ENCODE results near the gene TNRC18.
"Not testable (repeated sequence)": the region's sequence is repeated elsewhere in the genome, so short reads cannot be mapped to it uniquely, and the experiment has no call there.

DNA sequence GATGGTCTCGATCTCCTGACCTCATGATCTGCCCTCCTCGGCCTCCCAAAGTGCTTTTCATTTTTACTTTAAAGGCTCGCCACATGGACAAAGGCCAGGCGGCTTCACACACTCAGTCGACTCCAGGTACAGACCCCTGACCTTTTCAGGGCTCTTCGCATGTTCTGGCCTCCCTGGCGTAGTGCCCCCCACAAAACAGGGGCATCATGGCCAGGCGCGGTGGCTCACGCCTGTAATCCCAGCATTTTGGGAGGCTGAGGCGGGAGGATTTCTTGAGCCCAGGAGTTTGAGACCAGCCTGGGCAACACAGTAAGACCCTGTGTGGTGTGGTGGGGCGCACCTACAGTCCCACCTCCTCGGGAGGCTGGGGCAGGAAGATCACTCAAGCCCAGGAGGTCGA, 48.0 kb upstream of the TNRC18 start:
- TF ChIP-seq, protein P1, sequence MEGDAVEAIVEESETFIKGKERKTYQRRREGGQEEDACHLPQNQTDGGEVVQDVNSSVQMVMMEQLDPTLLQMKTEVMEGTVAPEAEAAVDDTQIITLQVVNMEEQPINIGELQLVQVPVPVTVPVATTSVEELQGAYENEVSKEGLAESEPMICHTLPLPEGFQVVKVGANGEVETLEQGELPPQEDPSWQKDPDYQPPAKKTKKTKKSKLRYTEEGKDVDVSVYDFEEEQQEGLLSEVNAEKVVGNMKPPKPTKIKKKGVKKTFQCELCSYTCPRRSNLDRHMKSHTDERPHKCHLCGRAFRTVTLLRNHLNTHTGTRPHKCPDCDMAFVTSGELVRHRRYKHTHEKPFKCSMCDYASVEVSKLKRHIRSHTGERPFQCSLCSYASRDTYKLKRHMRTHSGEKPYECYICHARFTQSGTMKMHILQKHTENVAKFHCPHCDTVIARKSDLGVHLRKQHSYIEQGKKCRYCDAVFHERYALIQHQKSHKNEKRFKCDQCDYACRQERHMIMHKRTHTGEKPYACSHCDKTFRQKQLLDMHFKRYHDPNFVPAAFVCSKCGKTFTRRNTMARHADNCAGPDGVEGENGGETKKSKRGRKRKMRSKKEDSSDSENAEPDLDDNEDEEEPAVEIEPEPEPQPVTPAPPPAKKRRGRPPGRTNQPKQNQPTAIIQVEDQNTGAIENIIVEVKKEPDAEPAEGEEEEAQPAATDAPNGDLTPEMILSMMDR (IDR thresholded peaks at IDR 0.05) = not testable (repeated sequence)
- not testable (repeated sequence) for TF ChIP-seq POLR2A, POLR2AphosphoS5 (IDR thresholded peaks at IDR 0.05)
